HepG2 (cell line): ENCODE results near the gene CFAP97. TPM values are rescaled to one million over a fixed set of nuclear protein-coding genes. Genes with fewer than 3 reads are reported as not detected.
A peak's percentile ranks its signal among the peaks of the same experiment; 100 is the strongest.

Experiments
- ARHGAP35 ChIP-seq: sonication (generic); formaldehyde crosslinking; IDR thresholded peaks from 2 replicates; pipeline ENCODE4 v1.9.0; 2022; ENCODE audit warnings: mild to moderate bottlenecking, inconsistent platforms, moderate library complexity, missing genetic modification reagents, borderline replicate concordance
- ATF2 ChIP-seq: sonication (generic); formaldehyde crosslinking; IDR thresholded peaks from 2 replicates; pipeline ENCODE4 v1.4.0; 2020; ENCODE audit warnings: missing genetic modification reagents
- FOXO4 ChIP-seq: sonication (generic); formaldehyde crosslinking; conservative IDR thresholded peaks from 2 replicates; pipeline ENCODE4 v1.8.1; 2023; ENCODE audit warnings: missing genetic modification reagents
- GFI1 ChIP-seq: sonication (generic); formaldehyde crosslinking; IDR thresholded peaks from 2 replicates; pipeline ENCODE4 v1.5.0; 2020; ENCODE audit warnings: missing genetic modification reagents, mild to moderate bottlenecking, borderline replicate concordance
- IRF1 ChIP-seq: sonication (generic); formaldehyde crosslinking; IDR thresholded peaks from 2 replicates; pipeline ENCODE4 v1.4.0; 2020; ENCODE audit warnings: low read depth, mild to moderate bottlenecking, missing genetic modification reagents
- KDM5A ChIP-seq: fragments of 200-600 bp; sonication (generic); IDR thresholded peaks from 2 replicates; pipeline ENCODE4 v1.7.0; 2018; ENCODE audit warnings: antibody characterized with exemption, mild to moderate bottlenecking, low read length, borderline replicate concordance
- MAX ChIP-seq: IDR thresholded peaks from 2 replicates; pipeline ENCODE4 v1.6.1; 2012; ENCODE audit warnings: inconsistent platforms
- NFYB ChIP-seq: sonication (generic); formaldehyde crosslinking; IDR thresholded peaks from 2 replicates; pipeline ENCODE4 v1.4.0; 2020; ENCODE audit warnings: missing genetic modification reagents
- PREB ChIP-seq: sonication (generic); formaldehyde crosslinking; IDR thresholded peaks from 2 replicates; pipeline ENCODE4 v1.4.0; 2020; ENCODE audit warnings: missing genetic modification reagents
- RARA ChIP-seq: IDR thresholded peaks from 2 replicates; pipeline ENCODE4 v1.6.1; 2016; ENCODE audit warnings: missing genetic modification reagents, missing compliant biosample characterization
- RNF2 ChIP-seq: fragments of 450-650 bp; conservative IDR thresholded peaks from 2 replicates; pipeline ENCODE4 v1.6.1; 2016; ENCODE audit warnings: low read depth
- SAP130 ChIP-seq: IDR thresholded peaks from 2 replicates; pipeline ENCODE4 v1.6.1; 2016; ENCODE audit warnings: low read depth
- TBX3 ChIP-seq: fragments of 450-650 bp; IDR thresholded peaks from 2 replicates; pipeline ENCODE4 v1.6.1; 2017; ENCODE audit warnings: antibody characterized with exemption, mild to moderate bottlenecking, inconsistent platforms, borderline replicate concordance
- TFDP1 ChIP-seq: IDR thresholded peaks from 2 replicates; pipeline ENCODE4 v1.6.1; 2016; ENCODE audit warnings: missing compliant biosample characterization, missing genetic modification reagents, borderline replicate concordance
- TRIM22 ChIP-seq: fragments of 450-650 bp; IDR thresholded peaks from 2 replicates; pipeline ENCODE4 v1.6.1; 2017
- YEATS2 ChIP-seq: sonication (generic); formaldehyde crosslinking; IDR thresholded peaks from 2 replicates; pipeline ENCODE4 v1.4.0; 2020; ENCODE audit warnings: missing genetic modification reagents, borderline replicate concordance
- ZHX1 ChIP-seq: sonication (generic); formaldehyde crosslinking; IDR thresholded peaks from 2 replicates; pipeline ENCODE4 v1.8.1; 2022; ENCODE audit warnings: low read depth, mild to moderate bottlenecking, missing genetic modification reagents
- ZNF644 ChIP-seq: IDR thresholded peaks from 2 replicates; pipeline ENCODE4 v1.6.1; 2016; ENCODE audit warnings: low read depth
- ZNF747 ChIP-seq: sonication (generic); formaldehyde crosslinking; IDR thresholded peaks from 2 replicates; pipeline ENCODE4 v1.8.1; 2023; ENCODE audit warnings: missing genetic modification reagents, mild to moderate bottlenecking, borderline replicate concordance
- ZNF766 ChIP-seq: sonication (generic); formaldehyde crosslinking; IDR thresholded peaks from 2 replicates; pipeline ENCODE4 v1.5.0; 2020; ENCODE audit warnings: missing genetic modification reagents, borderline replicate concordance
- polyA plus RNA-seq, 8 experiments: library from polyadenylated mRNA; depleted of rRNA in 3 of 8; stranded (reverse) in 7 of 8; unstranded in 1 of 8; fragments of >200 nt; fragmentation: Illumina TruSeq in 4 of 8; extraction: Trizol in 4 of 8; gene quantifications; 2 replicates each; pipeline versions ENCODE4 v1.2.1 to v1.2.3, GENCODE V29; 2011 to 2016; ENCODE audit warnings: low read depth in 4 of 8, missing spikeins in 1 of 8, mixed read lengths in 1 of 8; ENCODE audit not compliant: insufficient read depth in 1 of 8
- total RNA-seq, 5 experiments: library from RNA; depleted of rRNA; stranded (reverse); fragments of >200 nt; fragmentation: Illumina TruSeq; extraction: Trizol; gene quantifications; 2 replicates each; pipeline ENCODE4 v1.2.3, GENCODE V29; 2016; ENCODE audit warnings: low read depth in 1 of 5

CFAP97 gene
- total and polyA plus RNA-seq, 2 of the 13 experiments (the other 11 are each of a cell fraction or from before 2014, with no cell fraction given), result 32.1 to 44.4 TPM

- TF ChIP-seq PREB (CRISPR knock-in tag) (no peak), ZNF644 (CRISPR knock-in tag) (0 out of 2 replicates have a peak, but pooled peaks have one; percentile 26), RARA (CRISPR knock-in tag) (0 out of 2 replicates have a peak, but pooled peaks have one; percentile 33), NFYB (peak; percentile 71), SAP130 (peak; percentile 46; the same call in 1 of the 2 replicates), KDM5A (no peak), GFI1 (CRISPR knock-in tag) (no peak), TFDP1 (CRISPR knock-in tag) (peak; percentile 31; the same call in 1 of the 2 replicates), ARHGAP35 (CRISPR knock-in tag) (no peak), ZHX1 (CRISPR knock-in tag) (no peak), TRIM22 (no peak), ZNF747 (CRISPR knock-in tag) (no peak), YEATS2 (CRISPR knock-in tag) (no peak; the same call in 1 of the 2 replicates), ATF2 (CRISPR knock-in tag) (0 out of 2 replicates have a peak, but pooled peaks have one; percentile 16), RNF2 (peak; percentile 55; the same call in 1 of the 2 replicates), MAX (peak; percentile 79), ZNF766 (CRISPR knock-in tag) (no peak), TBX3 (no peak), FOXO4 (CRISPR knock-in tag) (no peak), IRF1 (CRISPR knock-in tag) (no peak)
Observed at GRCh38 chr4:185115827-185116232, 88.0 kb downstream of the CFAP97 start (continued).
